Colonic mucosa (tissue), 4 donors: Measurements from ENCODE around the gene EFR3B. TPM values are rescaled to one million over a fixed set of nuclear protein-coding genes. Genes with fewer than 3 reads are reported as not detected.
"Not testable (repeated sequence)": the region's sequence is repeated elsewhere in the genome, so short reads cannot be mapped to it uniquely, and the experiment has no call there.

Source experiments
- DNase-seq: peaks from one replicate; pipeline ENCODE4 v3.0.0-alpha.2; 2020
- H3K27ac ChIP-seq: fragments of 200-600 bp; one replicate; pipeline ENCODE4 v1.8.0; 2021
- H3K27me3 ChIP-seq: fragments of 200-600 bp; one replicate; pipeline ENCODE4 v1.8.0; 2021
- H3K36me3 ChIP-seq: fragments of 200-600 bp; one replicate; pipeline ENCODE4 v1.8.0; 2021
- H3K4me1 ChIP-seq: fragments of 200-600 bp; one replicate; pipeline ENCODE4 v1.8.0; 2021; ENCODE audit warnings: mild to moderate bottlenecking
- H3K4me3 ChIP-seq: fragments of 200-600 bp; one replicate; pipeline ENCODE4 v1.8.0; 2021
- H3K9ac ChIP-seq, 2 donors: one replicate each; pipeline ENCODE4 v1.7.0; 2013; ENCODE audit warnings: control low read depth in 2 of 2, low read depth in 2 of 2, low read length in 2 of 2
- H3K9me3 ChIP-seq: fragments of 200-600 bp; one replicate; pipeline ENCODE4 v1.8.0; 2021
- CTCF ChIP-seq: fragments of 200-600 bp; IDR thresholded peaks from one replicate; pipeline ENCODE4 v1.8.0; 2022; ENCODE audit warnings: antibody characterized with exemption, mild to moderate bottlenecking
- intact Hi-C: fragments of 100-400 bp; cut with DNase I; formaldehyde crosslinking; loops from one replicate; pipeline ENCODE4 v1.14.1; 2022
- total RNA-seq, 2 donors: library from RNA; stranded (reverse); fragmentation: NEBNext Ultra II Directional in 1 of 2; extraction: Animal tissue kit (Norgen Biotek cat#: 25700) in 1 of 2; gene quantifications; one replicate each; pipeline ENCODE4 v1.2.1, GENCODE V29; 2021
- donor health status: healthy.
- donor health status: DM: no; HTN: no; CAD: no.
- donor health status: DM: no; HTN: no; CAD: no.

The EFR3B gene
- total RNA-seq, 2 donors from 2014 or later: 1.7 to 1.8 TPM

DNA sequence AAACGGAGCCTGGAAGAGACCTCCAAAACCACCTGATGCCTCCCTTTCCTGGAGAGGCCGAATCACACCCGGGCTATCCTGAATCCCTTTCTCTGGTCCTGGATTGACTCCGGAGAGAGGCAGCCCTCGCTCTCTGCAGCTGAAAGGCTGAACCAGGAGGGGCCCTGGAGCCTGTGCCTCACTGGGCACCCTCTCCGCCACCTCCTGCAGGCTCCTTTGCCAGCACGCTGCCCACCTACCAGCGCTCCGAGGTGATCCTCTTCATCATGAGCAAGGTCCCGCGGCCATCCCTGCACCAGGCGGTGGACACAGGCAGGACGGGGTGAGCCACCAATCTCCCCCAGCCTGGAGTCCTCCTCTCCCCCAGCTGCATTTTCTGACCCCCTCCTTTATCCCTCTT is 90.8 kb downstream of the EFR3B start:
- no peak overlapping the region for H3K27ac ChIP-seq
- intact Hi-C loops: no loop called here
- H3K9ac ChIP-seq: no peak overlapping the region
- no peak for TF ChIP-seq CTCF
- no peaks in the 10 kb centered on the region for H3K36me3 ChIP-seq
- H3K4me1 ChIP-seq: no peaks in the 10 kb centered on the region
- DNase-seq: no peak
- no peaks in the 10 kb centered on the region for H3K9me3 ChIP-seq
- H3K27me3 ChIP-seq: peaks cover 4% of the 10 kb centered on the region
- no peak overlapping the region for H3K4me3 ChIP-seq

DNA sequence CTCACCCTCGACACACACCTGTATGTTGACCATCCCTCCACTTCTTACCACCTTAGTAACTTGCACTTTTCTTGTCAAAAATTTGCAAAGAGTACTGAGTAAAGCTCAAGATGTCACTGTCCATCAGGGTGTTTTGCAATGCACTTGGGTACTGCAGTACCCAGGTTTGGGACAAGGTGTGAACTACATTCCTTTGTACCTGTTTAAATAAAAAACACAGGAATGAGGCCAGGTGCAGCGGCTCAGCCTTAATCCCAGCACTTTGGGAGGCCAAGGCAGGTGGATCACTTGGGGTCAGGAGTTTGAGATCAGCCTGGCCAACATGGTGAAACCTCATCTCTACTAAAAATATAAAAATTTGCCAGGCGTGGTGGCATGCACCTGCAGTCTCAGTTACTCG is 98.7 kb downstream of the EFR3B start:
- H3K27ac ChIP-seq, H3K9ac ChIP-seq, intact Hi-C loops, H3K4me3 ChIP-seq, H3K9me3 ChIP-seq, H3K36me3 ChIP-seq, DNase-seq, H3K27me3 ChIP-seq, H3K4me1 ChIP-seq: not testable (repeated sequence)

GRCh38 chr2:25141120-25141519 is 99.2 kb downstream of the EFR3B start:
- H3K9me3 ChIP-seq: no peaks in the 10 kb centered on the region
- DNase-seq: no peak
- H3K36me3 ChIP-seq: no peaks in the 10 kb centered on the region
- H3K4me3 ChIP-seq: no peak overlapping the region
- intact Hi-C loops: no loop called here
- no peak overlapping the region for H3K9ac ChIP-seq
- no peak for TF ChIP-seq CTCF
- no peaks in the 10 kb centered on the region for H3K4me1 ChIP-seq
- H3K27ac ChIP-seq: no peak overlapping the region
- no peaks in the 10 kb centered on the region for H3K27me3 ChIP-seq

GRCh38 chr2:25145803-25146202 is 103.9 kb downstream of the EFR3B start:
- Histone ChIP-seq H3K9me3 (no peaks in the 10 kb centered on the region), H3K4me1 (no peaks in the 10 kb centered on the region), H3K36me3 (no peaks in the 10 kb centered on the region), H3K9ac (no peak overlapping the region), H3K4me3 (no peak overlapping the region), H3K27me3 (no peaks in the 10 kb centered on the region), H3K27ac (no peak overlapping the region)
- no peak for TF ChIP-seq CTCF
- intact Hi-C loops: no loop called here
- no peak for DNase-seq

DNA sequence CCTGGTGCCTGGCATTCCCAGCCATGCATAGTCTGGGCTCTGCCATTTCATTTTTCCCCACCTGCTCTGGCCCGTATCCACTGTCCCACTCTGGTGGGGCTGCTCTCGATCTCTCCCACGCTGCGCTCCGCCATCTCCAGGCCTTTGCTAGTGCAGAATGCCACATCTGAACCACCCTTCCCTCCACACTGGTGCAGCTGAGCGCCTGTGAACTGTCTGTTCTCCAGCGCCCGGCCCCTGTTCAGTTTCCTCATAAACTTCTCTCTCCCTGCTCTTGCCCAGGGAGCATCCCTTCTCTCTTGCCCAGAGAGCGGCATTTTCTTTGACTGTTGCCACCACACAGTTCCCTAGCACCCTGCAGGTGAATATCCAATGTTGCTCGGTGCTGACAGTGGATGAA is 105.0 kb downstream of the EFR3B start:
- DNase-seq: no peak
- no peak for TF ChIP-seq CTCF
- H3K4me1 ChIP-seq: no peaks in the 10 kb centered on the region
- H3K4me3 ChIP-seq: no peak overlapping the region
- H3K9me3 ChIP-seq: no peaks in the 10 kb centered on the region
- intact Hi-C loops: no loop called here
- no peaks in the 10 kb centered on the region for H3K36me3 ChIP-seq
- H3K27me3 ChIP-seq: no peaks in the 10 kb centered on the region
- no peak overlapping the region for H3K27ac ChIP-seq
- no peak overlapping the region for H3K9ac ChIP-seq

DNA sequence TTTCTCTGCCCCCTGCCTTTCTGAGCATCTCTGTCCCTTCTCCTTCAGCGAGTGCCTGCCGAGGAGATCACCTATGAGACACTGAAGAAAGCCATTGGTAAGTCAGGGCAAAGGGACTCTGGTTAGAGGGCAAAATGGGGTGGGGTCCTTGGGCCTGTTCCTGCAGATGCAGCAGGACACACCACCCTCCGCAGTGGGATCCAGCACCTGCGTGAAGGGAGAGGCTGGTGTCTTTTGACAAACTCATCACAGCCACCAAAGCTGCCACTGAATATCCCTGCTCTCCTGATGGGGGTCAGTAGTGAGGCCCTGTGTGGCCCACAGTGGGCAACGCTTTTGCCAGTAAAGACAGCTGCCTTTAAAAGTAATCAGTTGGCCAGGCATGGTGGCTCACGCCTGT is 107.8 kb downstream of the EFR3B start:
- H3K27me3 ChIP-seq: no peaks in the 10 kb centered on the region
- no peak overlapping the region for H3K4me3 ChIP-seq
- H3K4me1 ChIP-seq: no peaks in the 10 kb centered on the region
- no peaks in the 10 kb centered on the region for H3K9me3 ChIP-seq
- intact Hi-C loops: no loop called here
- no peak for DNase-seq
- no peak for TF ChIP-seq CTCF
- no peak overlapping the region for H3K27ac ChIP-seq
- no peaks in the 10 kb centered on the region for H3K36me3 ChIP-seq
- H3K9ac ChIP-seq: no peak overlapping the region

- H3K27ac ChIP-seq, H3K4me3 ChIP-seq, H3K36me3 ChIP-seq, H3K9me3 ChIP-seq, DNase-seq, intact Hi-C loops, H3K27me3 ChIP-seq, H3K4me1 ChIP-seq, H3K9ac ChIP-seq: not testable (repeated sequence)
These were observed 109.1 kb downstream of the EFR3B start for GRCh38 chr2:25150993-25151392.
